BJ (cell line): Measurements from ENCODE around the gene DLG2. TPM values are rescaled to one million over a fixed set of nuclear protein-coding genes. Genes with fewer than 3 reads are reported as not detected.
"Not testable (repeated sequence)": the region's sequence is repeated elsewhere in the genome, so short reads cannot be mapped to it uniquely, and the experiment has no call there.

ENCODE experiments used
- CTCF ChIA-PET: fragments of 350-600 bp; formaldehyde crosslinking; extraction: SDS; loops from one replicate; lab custom pipeline; 2021; ENCODE audit warnings: antibody characterized with exemption, inconsistent platforms; lab: Yijun Ruan, JAX
- POLR2A ChIA-PET: fragments of 300-600 bp; sonication (Branson Sonifier 250); formaldehyde crosslinking; extraction: SDS; loops from one replicate; lab custom pipeline; 2021; ENCODE audit warnings: antibody characterized with exemption; lab: Charles Lee
- DNase-seq: peaks from one replicate; pipeline ENCODE4 v3.0.0-alpha.2; 2011; ENCODE audit warnings: low read depth
- H3K27me3 ChIP-seq: 2 replicates; pipeline ENCODE4 v1.6.0; 2011; ENCODE audit warnings: low read length; ENCODE audit not compliant: control insufficient read depth, insufficient read depth
- H3K36me3 ChIP-seq: 2 replicates; pipeline ENCODE4 v1.5.1; 2011; ENCODE audit warnings: low read length; ENCODE audit not compliant: control insufficient read depth, insufficient read depth
- H3K4me3 ChIP-seq: 2 replicates; pipeline ENCODE4 v1.5.1; 2011; ENCODE audit warnings: low read depth, mild to moderate bottlenecking, control low read depth, low read length
- polyA minus RNA-seq: library from RNA; depleted of rRNA, polyadenylated mRNA; stranded (reverse); fragments of >200 nt; gene quantifications from 2 replicates; pipeline ENCODE4 v1.2.3, GENCODE V29; 2011; rRNA and poly(A)+ RNA removed
- polyA plus RNA-seq: library from polyadenylated mRNA; depleted of rRNA; stranded (reverse); fragments of >200 nt; gene quantifications from 2 replicates; pipeline ENCODE4 v1.2.3, GENCODE V29; 2011; rRNA removed
- TF ChIP-seq, protein P1 (sequence below): IDR thresholded peaks from 2 replicates; pipeline ENCODE4 v1.5.1; 2011; ENCODE audit warnings: low read depth, mild to moderate bottlenecking, control low read depth, inconsistent platforms, low read length, moderate library complexity; ENCODE audit not compliant: insufficient read depth

DLG2 gene
- polyA plus RNA-seq (0.28 and 0.31 TPM in 2 replicates), polyA minus RNA-seq (0.47 and 1.9 TPM in 2 replicates)

DNA sequence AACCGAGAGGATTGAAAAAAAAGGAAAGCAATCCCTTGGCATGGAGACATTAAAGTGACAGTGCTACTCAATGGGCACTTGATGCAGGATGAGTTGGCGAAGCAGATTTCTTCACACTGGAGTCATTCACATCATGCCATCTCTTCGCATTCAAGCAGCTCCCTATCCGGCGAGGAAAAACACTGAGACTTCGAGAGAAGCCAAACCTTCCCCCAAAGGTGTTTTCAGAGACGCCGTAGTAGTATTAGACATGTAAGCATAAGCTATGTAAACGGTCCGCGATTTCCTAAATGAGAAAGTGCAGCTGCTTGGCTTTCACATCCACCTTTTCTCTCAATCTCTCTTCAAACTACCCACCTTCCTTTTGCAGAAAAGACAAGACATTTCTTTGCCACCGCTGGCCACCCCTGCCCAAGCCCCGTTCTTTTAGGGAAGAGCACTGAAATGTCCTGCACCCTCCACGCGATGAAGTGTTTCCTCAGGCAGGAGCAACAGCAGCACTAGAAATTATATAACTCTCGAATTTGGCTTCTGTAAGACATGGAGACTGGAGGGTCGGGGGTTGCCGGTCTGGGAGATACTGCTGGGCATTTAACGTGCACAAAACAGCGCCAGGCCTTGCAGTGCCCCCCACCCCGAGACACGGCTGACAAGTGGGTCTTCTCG lies at the start of gene DLG2:
Gene DLG2, minus strand, starts transcription at position 13 of the 666 bp plus-strand sequence.
- POLR2A ChIA-PET = interaction anchor here (1.4 kb wide), 1 partner anchor 20 kb away, joined by 4 read pairs; the partner anchor contains the start of gene TMEM126A
- Histone ChIP-seq H3K36me3 (no peaks in the 10 kb centered on the region), H3K27me3 (no peaks in the 10 kb centered on the region), H3K4me3 (peak within 1 kb of the TSS; percentile 75)
- CTCF ChIA-PET = interaction anchor here (0.9 to 1.0 kb wide), 2 partner anchors 11 to 227 kb away, joined by 3 to 4 read pairs; partner anchors contain the start of gene CCDC83
- TF ChIP-seq, protein P1, sequence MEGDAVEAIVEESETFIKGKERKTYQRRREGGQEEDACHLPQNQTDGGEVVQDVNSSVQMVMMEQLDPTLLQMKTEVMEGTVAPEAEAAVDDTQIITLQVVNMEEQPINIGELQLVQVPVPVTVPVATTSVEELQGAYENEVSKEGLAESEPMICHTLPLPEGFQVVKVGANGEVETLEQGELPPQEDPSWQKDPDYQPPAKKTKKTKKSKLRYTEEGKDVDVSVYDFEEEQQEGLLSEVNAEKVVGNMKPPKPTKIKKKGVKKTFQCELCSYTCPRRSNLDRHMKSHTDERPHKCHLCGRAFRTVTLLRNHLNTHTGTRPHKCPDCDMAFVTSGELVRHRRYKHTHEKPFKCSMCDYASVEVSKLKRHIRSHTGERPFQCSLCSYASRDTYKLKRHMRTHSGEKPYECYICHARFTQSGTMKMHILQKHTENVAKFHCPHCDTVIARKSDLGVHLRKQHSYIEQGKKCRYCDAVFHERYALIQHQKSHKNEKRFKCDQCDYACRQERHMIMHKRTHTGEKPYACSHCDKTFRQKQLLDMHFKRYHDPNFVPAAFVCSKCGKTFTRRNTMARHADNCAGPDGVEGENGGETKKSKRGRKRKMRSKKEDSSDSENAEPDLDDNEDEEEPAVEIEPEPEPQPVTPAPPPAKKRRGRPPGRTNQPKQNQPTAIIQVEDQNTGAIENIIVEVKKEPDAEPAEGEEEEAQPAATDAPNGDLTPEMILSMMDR = no peak
- DNase-seq = no peak

DNA sequence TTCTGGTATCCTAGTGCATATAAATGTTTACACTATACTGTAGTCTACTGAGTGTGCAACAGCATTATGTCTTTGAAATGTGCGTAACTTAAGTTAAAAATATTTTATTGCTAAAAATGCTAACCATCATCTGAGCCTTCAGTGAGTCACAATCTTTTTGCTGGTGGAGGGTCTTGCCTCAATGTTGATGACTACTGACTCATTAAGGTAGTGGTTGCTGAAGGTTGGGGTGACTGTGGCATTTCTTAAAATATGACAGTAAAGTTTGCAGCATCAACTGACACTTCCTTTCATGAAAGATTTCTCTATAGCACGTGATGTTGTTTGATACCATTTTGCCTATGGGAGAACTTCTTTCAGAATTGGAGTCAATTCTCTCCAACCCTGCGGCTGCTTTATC lies 46.2 kb upstream of the DLG2 start:
- H3K36me3 ChIP-seq = no peaks in the 10 kb centered on the region
- H3K27me3 ChIP-seq = no peaks in the 10 kb centered on the region
- TF ChIP-seq, protein P1 = no peak
- POLR2A ChIA-PET = no interaction called here
- CTCF ChIA-PET = no interaction called here
- no peak overlapping the region for H3K4me3 ChIP-seq
- DNase-seq = no peak

DNA sequence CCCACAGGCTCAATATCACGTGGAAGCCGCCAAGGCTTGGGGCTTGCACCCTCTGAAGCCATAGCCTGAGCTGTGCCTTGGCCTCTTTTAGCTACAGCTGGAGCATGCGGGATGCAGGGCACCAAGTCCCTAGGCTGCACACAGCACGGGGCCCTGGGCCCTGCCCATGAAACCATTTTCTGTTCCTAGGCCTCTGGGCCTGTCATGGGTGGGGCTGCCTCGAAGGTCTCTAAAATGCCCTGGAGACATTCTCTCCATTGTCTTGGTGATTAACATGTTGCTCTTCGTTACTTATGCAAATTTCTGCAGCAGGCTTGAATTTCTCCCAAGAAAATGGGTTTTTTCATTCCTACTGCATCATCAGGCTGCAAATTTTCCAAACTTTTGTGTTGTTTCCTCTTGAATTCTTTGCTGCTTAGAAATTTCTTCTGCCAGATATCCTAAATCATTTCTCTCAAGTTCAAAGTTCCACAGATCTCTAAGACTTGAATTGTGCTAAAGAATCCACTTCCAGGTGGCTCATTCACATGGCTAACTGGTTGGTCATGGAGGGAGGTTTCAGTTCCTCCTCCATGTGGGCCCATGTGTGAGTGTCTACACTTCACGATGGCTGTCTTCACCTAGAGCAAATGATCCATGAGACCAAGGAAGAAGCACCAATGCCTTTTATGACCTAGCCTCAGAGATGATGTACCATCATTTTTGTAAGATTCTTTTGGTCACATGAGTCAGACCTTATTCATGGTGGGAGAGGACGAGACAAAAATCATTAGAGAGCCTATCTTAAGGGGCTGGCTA lies 45.2 kb upstream of the DLG2 start:
- DNase-seq = no peak
- no peaks in the 10 kb centered on the region for H3K36me3 ChIP-seq
- H3K27me3 ChIP-seq = no peaks in the 10 kb centered on the region
- CTCF ChIA-PET = interaction anchor here (0.6 kb wide), 1 partner anchor 12 kb away, joined by 3 read pairs; no protein-coding TSS in a partner anchor
- TF ChIP-seq, protein P1 = no peak
- no peak overlapping the region for H3K4me3 ChIP-seq
- POLR2A ChIA-PET = no interaction called here

DNA sequence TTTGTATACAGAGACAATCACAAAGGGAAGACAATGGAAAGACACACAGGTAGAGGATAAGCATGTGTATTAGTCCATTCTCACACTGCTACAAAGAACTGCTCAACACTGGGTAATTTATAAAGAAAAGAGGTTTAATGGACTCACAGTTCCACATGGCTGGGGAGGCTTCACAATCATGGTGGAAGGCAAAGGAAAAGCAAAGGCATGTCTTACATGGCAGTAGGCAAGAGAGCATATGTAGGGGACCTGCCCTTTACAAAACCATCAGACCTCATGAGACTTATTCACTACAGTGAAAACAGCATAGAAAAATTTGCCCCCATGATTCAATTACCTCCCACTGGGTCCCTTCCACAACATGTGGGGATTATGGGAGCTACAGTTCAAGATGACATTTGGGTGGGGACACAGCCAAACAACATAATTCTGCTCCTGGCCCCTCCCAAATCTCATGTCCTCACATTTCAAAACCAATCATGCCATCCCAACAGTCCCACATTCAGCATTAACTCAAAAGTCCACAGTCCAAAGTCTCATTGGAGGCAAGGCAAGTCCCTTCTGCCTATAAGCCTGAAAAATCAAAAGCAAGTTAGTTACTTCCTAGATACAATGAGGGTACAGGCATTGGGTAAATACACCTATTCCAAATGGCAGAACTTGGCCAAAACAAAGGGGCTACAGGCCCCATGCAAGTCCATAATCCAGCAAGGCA lies 44.0 kb upstream of the DLG2 start:
- H3K27me3 ChIP-seq, DNase-seq, H3K4me3 ChIP-seq, POLR2A ChIA-PET, CTCF ChIA-PET, H3K36me3 ChIP-seq: not testable (repeated sequence)

DNA sequence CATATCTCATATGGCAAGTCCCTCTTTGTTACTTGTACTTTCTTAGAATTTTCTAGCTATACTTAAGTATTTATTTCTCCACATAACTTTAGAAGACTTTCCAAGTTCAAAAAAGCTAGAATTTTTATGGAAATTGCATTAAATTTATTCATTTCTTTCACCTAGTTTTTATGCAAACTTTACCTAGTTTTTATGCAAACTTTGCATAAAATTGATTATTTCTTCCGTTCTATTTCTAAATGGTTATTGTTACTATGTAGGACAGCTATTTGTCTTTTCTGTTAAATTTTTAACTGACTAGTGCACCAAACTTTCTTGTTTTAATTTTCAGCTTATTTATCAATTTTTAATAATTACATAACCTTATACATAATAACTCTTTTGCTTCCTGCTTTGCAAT lies 41.0 kb upstream of the DLG2 start:
- POLR2A ChIA-PET = no interaction called here

More for the DNA sequence above, 41.0 kb upstream of the DLG2 start:
- CTCF ChIA-PET = no interaction called here
- TF ChIP-seq, protein P1 = no peak
- Histone ChIP-seq H3K27me3 (no peaks in the 10 kb centered on the region), H3K36me3 (no peaks in the 10 kb centered on the region), H3K4me3 (no peak overlapping the region)
- no peak for DNase-seq
